Stomach (tissue), 4 donors: Measurements from ENCODE around the gene SSC5D.

Source experiments
- EP300 ChIP-seq: sonication (generic); formaldehyde crosslinking; IDR thresholded peaks from one replicate; pipeline ENCODE4 v1.6.1; 2017; ENCODE audit warnings: antibody characterized with exemption
- POLR2A ChIP-seq, 4 donors: fragments of 450-650 bp; IDR thresholded peaks; one replicate each; pipeline ENCODE4 v1.6.1; 2016; ENCODE audit warnings: antibody characterized with exemption in 4 of 4, control low read depth in 2 of 4, mild to moderate bottlenecking in 1 of 4, moderate library complexity in 1 of 4
- POLR2AphosphoS5 ChIP-seq, 3 donors: sonication (generic); formaldehyde crosslinking; IDR thresholded peaks; one replicate each; pipeline ENCODE4 v1.6.1; 2016; ENCODE audit warnings: antibody characterized with exemption in 3 of 3
- TF ChIP-seq, protein P1 (sequence below), 7 experiments: fragments of 450-650 bp in 4 of 7; fragments of 200-600 bp in 3 of 7; sonication (generic) in 3 of 7; IDR thresholded peaks; one replicate each; pipeline ENCODE4 v1.5.1; 2016 to 2019; ENCODE audit warnings: antibody characterized with exemption in 7 of 7, control low read depth in 2 of 7, mild to moderate bottlenecking in 1 of 7

DNA sequence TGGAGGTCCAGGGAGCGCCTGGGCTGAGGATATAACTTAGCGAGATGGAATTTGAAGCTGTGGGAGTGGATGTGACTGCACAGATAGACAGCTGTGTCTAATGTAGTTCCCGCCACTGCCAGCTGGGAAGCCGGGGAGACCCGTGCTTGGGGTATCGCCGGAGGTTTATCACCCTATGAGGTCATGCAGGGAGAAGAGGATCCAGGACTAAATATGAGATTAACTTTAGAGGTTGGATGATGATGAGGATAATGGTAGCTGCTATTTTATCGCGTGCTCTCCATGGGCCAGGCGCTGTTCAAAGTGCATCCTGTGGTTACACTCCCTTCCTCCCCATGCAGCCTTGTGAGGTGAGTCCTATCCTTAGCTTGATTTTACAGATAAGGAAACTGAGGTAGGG is 19.9 kb downstream of the SSC5D start:
- TF ChIP-seq POLR2AphosphoS5 (IDR thresholded peaks at IDR 0.05) (no peak), POLR2A (IDR thresholded peaks at IDR 0.05) (no peak), EP300 (no peak)
- TF ChIP-seq, protein P1, sequence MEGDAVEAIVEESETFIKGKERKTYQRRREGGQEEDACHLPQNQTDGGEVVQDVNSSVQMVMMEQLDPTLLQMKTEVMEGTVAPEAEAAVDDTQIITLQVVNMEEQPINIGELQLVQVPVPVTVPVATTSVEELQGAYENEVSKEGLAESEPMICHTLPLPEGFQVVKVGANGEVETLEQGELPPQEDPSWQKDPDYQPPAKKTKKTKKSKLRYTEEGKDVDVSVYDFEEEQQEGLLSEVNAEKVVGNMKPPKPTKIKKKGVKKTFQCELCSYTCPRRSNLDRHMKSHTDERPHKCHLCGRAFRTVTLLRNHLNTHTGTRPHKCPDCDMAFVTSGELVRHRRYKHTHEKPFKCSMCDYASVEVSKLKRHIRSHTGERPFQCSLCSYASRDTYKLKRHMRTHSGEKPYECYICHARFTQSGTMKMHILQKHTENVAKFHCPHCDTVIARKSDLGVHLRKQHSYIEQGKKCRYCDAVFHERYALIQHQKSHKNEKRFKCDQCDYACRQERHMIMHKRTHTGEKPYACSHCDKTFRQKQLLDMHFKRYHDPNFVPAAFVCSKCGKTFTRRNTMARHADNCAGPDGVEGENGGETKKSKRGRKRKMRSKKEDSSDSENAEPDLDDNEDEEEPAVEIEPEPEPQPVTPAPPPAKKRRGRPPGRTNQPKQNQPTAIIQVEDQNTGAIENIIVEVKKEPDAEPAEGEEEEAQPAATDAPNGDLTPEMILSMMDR (IDR thresholded peaks at IDR 0.05), result no peak
